ENCODE data around the gene SMIM35.
"Not testable (repeated sequence)": the region's sequence is repeated elsewhere in the genome, so short reads cannot be mapped to it uniquely, and the experiment has no call there.

SMIM35 gene

GRCh38 chr11:118010738-118011461 lies 75.9 kb downstream of the SMIM35 start:
- no peak for DNase-seq (ENCODE audit: low read depth, low spot score)
- no peak overlapping the region for H3K4me3 ChIP-seq (ENCODE audit: low read length)

GRCh38 chr11:118009864-118010737 lies 76.7 kb downstream of the SMIM35 start:
- no peak overlapping the region for H3K4me3 ChIP-seq (ENCODE audit: low read length)
- DNase-seq (ENCODE audit: low read depth, low spot score): no peak

GRCh38 chr11:118008271-118008911 lies 78.4 kb downstream of the SMIM35 start:
- DNase-seq (ENCODE audit: low read depth, low spot score): no peak
- no peak overlapping the region for H3K4me3 ChIP-seq (ENCODE audit: low read length)

- not testable (repeated sequence) for H3K4me3 ChIP-seq (ENCODE audit: low read length); DNase-seq (ENCODE audit: low read depth, low spot score)
Observed at GRCh38 chr11:118007563-118008270, 79.0 kb downstream of the SMIM35 start.

GRCh38 chr11:118007040-118007439 lies 79.7 kb downstream of the SMIM35 start:
- no peak overlapping the region for H3K4me3 ChIP-seq (ENCODE audit: low read length)
- no peak for DNase-seq (ENCODE audit: low read depth, low spot score)

- no peak for DNase-seq (ENCODE audit: low read depth, low spot score)
- no peak overlapping the region for H3K4me3 ChIP-seq (ENCODE audit: low read length)
Observed at GRCh38 chr11:118006153-118006534, 80.6 kb downstream of the SMIM35 start.

GRCh38 chr11:118005224-118006152 lies 81.3 kb downstream of the SMIM35 start:
- H3K4me3 ChIP-seq (ENCODE audit: low read length): no peak overlapping the region
- DNase-seq (ENCODE audit: low read depth, low spot score): no peak

GRCh38 chr11:118004543-118005223 lies 82.1 kb downstream of the SMIM35 start:
- no peak for DNase-seq (ENCODE audit: low read depth, low spot score)

GRCh38 chr11:118003456-118003855 lies 83.3 kb downstream of the SMIM35 start:
- no peak for DNase-seq (ENCODE audit: low read depth, low spot score)
- no peak overlapping the region for H3K4me3 ChIP-seq (ENCODE audit: low read length)

More at GRCh38 chr11:118004543-118005223, 82.1 kb downstream of the SMIM35 start:
- no peak overlapping the region for H3K4me3 ChIP-seq (ENCODE audit: low read length)

- no peak for DNase-seq (ENCODE audit: low read depth, low spot score)
- no peak overlapping the region for H3K4me3 ChIP-seq (ENCODE audit: low read length)
Observed at GRCh38 chr11:118002541-118003423, 84.0 kb downstream of the SMIM35 start.

- DNase-seq (ENCODE audit: low read depth, low spot score): no peak
- H3K4me3 ChIP-seq (ENCODE audit: low read length): no peak overlapping the region
Observed at GRCh38 chr11:118002010-118002540, 84.7 kb downstream of the SMIM35 start.

- H3K4me3 ChIP-seq (ENCODE audit: low read length): no peak overlapping the region
- no peak for DNase-seq (ENCODE audit: low read depth, low spot score)
Observed at GRCh38 chr11:118001494-118001971, 85.2 kb downstream of the SMIM35 start.

- DNase-seq (ENCODE audit: low read depth, low spot score): no peak
- H3K4me3 ChIP-seq (ENCODE audit: low read length): no peak overlapping the region
Observed at GRCh38 chr11:118000850-118001228, 85.9 kb downstream of the SMIM35 start.

- no peak overlapping the region for H3K4me3 ChIP-seq (ENCODE audit: low read length)
- no peak for DNase-seq (ENCODE audit: low read depth, low spot score)
Observed at GRCh38 chr11:118000067-118000849, 86.5 kb downstream of the SMIM35 start.

GRCh38 chr11:117999354-117999993 lies 87.3 kb downstream of the SMIM35 start:
- DNase-seq (ENCODE audit: low read depth, low spot score): no peak
- no peak overlapping the region for H3K4me3 ChIP-seq (ENCODE audit: low read length)
